Fibroblast of upper back skin (primary cell): Measurements from ENCODE around the gene ERN1.
A peak's percentile ranks its signal among the peaks of the same experiment; 100 is the strongest.

ENCODE experiments used
- DNase-seq: peaks from one replicate; pipeline ENCODE4 v3.0.0-alpha.2; 2013

ERN1 gene

GRCh38 chr17:64001763-64002529 is 128.0 kb downstream of the ERN1 start:
- DNase-seq = no peak

GRCh38 chr17:64001091-64001579 is 128.8 kb downstream of the ERN1 start:
- DNase-seq = no peak

- no peak for DNase-seq
Observed at GRCh38 chr17:63999680-64000531, 130.0 kb downstream of the ERN1 start.

GRCh38 chr17:63998721-63999679 is 130.9 kb downstream of the ERN1 start:
- no peak for DNase-seq

- peak; percentile 65 for DNase-seq
Observed at GRCh38 chr17:63998050-63998720, 131.8 kb downstream of the ERN1 start, which contains the start of gene PRR29. Gene PRR29, plus strand, starts transcription at chr17:63998351. Its CDS starts 14 bp downstream, at chr17:63998365.

GRCh38 chr17:63997341-63998048 is 132.4 kb downstream of the ERN1 start:
- no peak for DNase-seq

- DNase-seq = no peak
Observed at GRCh38 chr17:63996430-63997182, 133.3 kb downstream of the ERN1 start.

- DNase-seq = no peak
Observed at GRCh38 chr17:63995626-63996025, 134.3 kb downstream of the ERN1 start.

- no peak for DNase-seq
Observed at GRCh38 chr17:63993368-63993985, 136.5 kb downstream of the ERN1 start.

GRCh38 chr17:63991611-63992010 is 138.3 kb downstream of the ERN1 start:
- no peak for DNase-seq

- no peak for DNase-seq
Observed at GRCh38 chr17:63989622-63990345, 140.2 kb downstream of the ERN1 start.
